Right cardiac atrium (tissue), 5 donors: ENCODE data around the gene SPATC1L. TPM values are rescaled to one million over a fixed set of nuclear protein-coding genes. Genes with fewer than 3 reads are reported as not detected.
"Not testable (repeated sequence)": the region's sequence is repeated elsewhere in the genome, so short reads cannot be mapped to it uniquely, and the experiment has no call there.

Source experiments
- ATAC-seq, 2 donors: fragments of 200-7000 bp; cut with Tn5 transposase; one replicate each; pipeline versions ENCODE4 v1.8.0 to v1.9.1; 2020; ENCODE audit warnings: moderate library complexity in 2 of 2, mild to moderate bottlenecking in 1 of 2
- DNase-seq, 3 donors: peaks; one replicate each; pipeline ENCODE4 v3.0.0-alpha.2; 2020
- H3K27ac ChIP-seq: one replicate; pipeline ENCODE4 v1.5.1; 2013; ENCODE audit warnings: mild to moderate bottlenecking, low read length, control low read depth, moderate library complexity
- H3K27me3 ChIP-seq: one replicate; pipeline ENCODE4 v1.6.1; 2013; ENCODE audit not compliant: control insufficient read depth, insufficient read depth
- H3K4me1 ChIP-seq: one replicate; pipeline ENCODE4 v1.6.1; 2013; ENCODE audit warnings: low read length; ENCODE audit not compliant: control insufficient read depth, insufficient read depth
- H3K4me3 ChIP-seq: one replicate; pipeline ENCODE4 v1.5.1; 2013; ENCODE audit warnings: low read length, control low read depth
- H3K9me3 ChIP-seq: one replicate; pipeline ENCODE4 v1.6.1; 2013; ENCODE audit warnings: low read length; ENCODE audit not compliant: control insufficient read depth
- WGBS: extraction: QIAGEN DNeasy Blood & Tissue Kit; methylation state at CpG from one replicate; pipeline ENCODE4 v1.1.7; 2013; 5-methylcytosine and 5-hydroxymethylcytosine counted together
- intact Hi-C, 4 donors: fragments of 100-400 bp; cut with DNase I; formaldehyde crosslinking; loops; one replicate each; pipeline versions ENCODE4 v1.11.0 to v1.14.0; 2022 to 2023
- polyA plus RNA-seq: library from polyadenylated mRNA; stranded (reverse); fragments of 200-250 nt; gene quantifications from one replicate; pipeline ENCODE4 v1.2.3, GENCODE V29; 2013
- total RNA-seq, 4 donors: library from RNA; stranded (reverse); fragmentation: NEBNext Ultra II Directional; extraction: Animal tissue kit (Norgen Biotek cat#: 25700); gene quantifications; one replicate each; pipeline ENCODE4 v1.2.1, GENCODE V29; 2021
- donor health status: healthy with polysubstance abuse.
- donor health status: DM: no; HTN: yes; CAD: no.
- donor health status: DM: no; HTN: no; CAD: no.
- donor health status: DM: no; HTN: yes; CAD: no; lungs with severe emphysema.
- donor health status: DM: yes; HTN: yes; CAD: no.

Gene SPATC1L
- total and polyA plus RNA-seq, 5 donors, result 8.8 to 12.0 (median 11.3) TPM

DNA sequence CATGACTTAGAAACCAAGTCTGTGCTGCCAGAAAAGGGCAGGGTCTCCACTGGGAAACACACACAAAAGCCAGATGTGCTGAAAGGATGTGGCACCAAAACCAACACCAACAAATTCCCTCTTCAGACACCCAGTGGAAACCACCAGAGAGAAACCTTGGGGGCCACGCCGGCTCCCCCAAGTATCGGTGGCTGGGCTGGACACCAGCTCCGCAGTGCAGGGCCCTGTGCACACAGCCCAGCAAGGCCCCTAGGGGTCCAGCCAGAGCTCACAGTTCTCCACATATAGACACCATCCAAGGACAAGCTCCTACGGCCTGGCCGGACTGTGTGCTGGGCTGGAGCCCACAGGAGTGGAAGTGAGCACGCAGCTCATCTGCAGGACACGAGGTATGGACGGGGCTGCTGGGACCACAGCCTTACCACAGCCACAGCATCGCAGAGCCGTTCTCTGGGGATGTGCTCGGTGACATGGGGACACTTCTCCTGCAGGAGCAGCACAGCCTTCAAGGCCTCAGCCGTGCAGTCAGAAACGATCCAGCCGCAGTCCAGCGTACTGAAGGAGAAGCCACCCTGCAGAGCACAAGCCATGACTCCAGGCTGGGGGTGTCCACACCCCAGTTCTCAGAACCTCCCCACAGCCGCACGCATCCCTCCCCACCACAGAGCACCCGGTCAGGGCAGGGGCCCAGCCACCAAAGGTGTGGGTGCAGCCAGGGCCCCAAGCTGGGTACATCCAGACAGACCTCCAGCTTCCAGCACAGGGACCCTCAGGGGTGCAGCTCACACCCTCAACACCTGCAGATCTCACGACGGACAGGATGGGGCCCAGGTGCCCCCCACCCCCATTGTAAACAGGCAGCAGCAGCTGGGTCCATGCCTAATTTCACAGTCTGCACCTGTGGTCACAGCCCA, 23.0 kb upstream of the SPATC1L start:
- no peak overlapping the region for H3K4me3 ChIP-seq
- DNase-seq (no peak), ATAC-seq (peak; percentile 6 to 10)
- H3K27me3 ChIP-seq, result no peaks in the 10 kb centered on the region
- intact Hi-C loops, result no loop called here
- H3K4me1 ChIP-seq, result no peaks in the 10 kb centered on the region
- no peak overlapping the region for H3K27ac ChIP-seq
- 94% methylated on average over 21 of the region's 21 CpGs for WGBS
- no peaks in the 10 kb centered on the region for H3K9me3 ChIP-seq

DNA sequence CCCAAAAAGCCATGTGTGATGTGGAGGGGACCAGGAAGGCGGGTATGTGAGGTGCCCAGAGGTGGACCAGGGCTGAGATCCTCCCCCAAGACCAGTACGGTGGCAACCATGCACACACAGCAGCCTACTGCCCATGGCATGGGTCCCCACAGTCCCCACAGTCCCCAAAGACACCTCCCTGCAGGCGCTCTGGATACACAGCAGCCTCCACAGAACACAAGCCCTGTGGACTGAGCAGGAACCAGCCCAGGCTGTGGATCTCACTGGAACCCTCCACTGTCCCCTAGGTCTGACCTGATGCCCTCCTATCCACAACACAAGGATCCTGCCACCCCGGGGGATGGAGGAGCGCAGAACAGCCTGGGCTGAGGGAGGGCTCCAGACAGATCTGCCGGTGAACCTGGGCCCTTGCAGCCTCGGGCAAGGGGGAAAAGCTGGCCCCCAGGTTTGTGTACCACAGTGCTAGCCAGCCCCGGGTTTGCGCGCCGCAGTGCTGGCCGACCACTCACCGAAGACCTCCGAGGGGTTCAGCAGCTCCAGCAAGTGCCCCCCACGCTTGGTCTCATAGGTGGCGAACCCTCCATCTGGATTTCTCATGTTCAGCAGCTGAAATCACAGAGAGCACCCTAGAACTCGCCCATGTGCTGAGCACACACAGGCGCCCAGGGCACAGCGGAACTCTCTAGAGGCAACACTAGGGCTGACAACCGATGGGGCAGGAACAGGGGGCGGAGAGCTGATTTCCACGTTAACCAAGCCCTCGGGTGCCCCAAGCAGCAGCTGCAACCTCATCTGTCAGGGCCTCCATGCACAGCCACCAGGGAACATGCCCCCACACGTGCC, 22.1 kb upstream of the SPATC1L start:
- DNase-seq, result peak in 1 of 3 donors; percentile 55
- 93% methylated on average over 24 of the region's 24 CpGs for WGBS
- H3K4me3 ChIP-seq, result no peak overlapping the region

DNA sequence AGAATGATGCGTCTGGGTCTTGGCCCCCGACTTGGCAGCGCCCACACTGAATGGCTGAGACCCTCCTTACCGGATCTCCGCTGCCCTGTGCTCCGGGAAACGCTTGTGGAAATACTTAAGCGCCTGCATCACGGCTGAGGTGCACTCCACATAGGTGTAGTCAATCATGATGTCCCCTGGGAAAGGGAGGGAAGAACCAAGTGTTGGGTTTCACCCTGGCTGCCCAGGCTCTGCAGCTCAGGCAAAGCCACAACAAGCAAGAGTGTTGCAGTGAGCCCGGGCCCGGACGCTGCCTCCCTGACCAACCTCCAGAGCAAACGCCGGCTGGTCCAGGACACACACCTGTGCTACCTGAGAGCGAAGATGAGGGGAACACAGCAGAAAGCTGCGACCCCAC, 21.5 kb upstream of the SPATC1L start:
- Histone ChIP-seq H3K27me3 (no peaks in the 10 kb centered on the region), H3K4me3 (no peak overlapping the region), H3K4me1 (no peaks in the 10 kb centered on the region), H3K9me3 (no peaks in the 10 kb centered on the region), H3K27ac (no peak overlapping the region)
- intact Hi-C loops, result no loop called here
- 94% methylated on average over 16 of the region's 16 CpGs for WGBS
- ATAC-seq, result no peak
- DNase-seq, result no peak

More for the DNA sequence above, 22.1 kb upstream of the SPATC1L start:
- ATAC-seq, result no peak
- intact Hi-C loops, result no loop called here
- Histone ChIP-seq H3K9me3 (no peaks in the 10 kb centered on the region), H3K27ac (no peak overlapping the region), H3K27me3 (no peaks in the 10 kb centered on the region), H3K4me1 (no peaks in the 10 kb centered on the region)

DNA sequence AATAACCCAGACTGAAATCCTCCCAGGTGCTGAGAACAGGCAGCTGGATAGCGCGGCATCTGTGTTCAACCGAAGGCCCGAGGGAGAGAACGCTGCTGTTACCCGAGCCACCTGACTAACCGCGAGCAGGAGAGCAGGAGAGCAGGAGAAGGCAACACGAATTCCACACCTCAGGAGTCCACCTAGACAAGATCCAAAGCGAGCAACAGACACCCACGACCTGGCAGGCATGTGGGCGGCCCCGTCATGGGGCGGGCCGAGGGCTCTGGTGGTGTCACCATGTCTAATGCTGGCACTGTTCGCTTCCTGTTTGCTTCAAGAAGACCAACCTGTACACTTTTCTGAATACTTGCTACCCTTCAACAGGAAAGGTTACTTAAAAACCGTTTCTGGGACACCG, 20.9 kb upstream of the SPATC1L start:
- Histone ChIP-seq H3K9me3 (no peaks in the 10 kb centered on the region), H3K27me3 (no peaks in the 10 kb centered on the region), H3K4me3 (no peak overlapping the region), H3K4me1 (no peaks in the 10 kb centered on the region), H3K27ac (no peak overlapping the region)
- DNase-seq (no peak), ATAC-seq (no peak)
- 90% methylated on average over 18 of the region's 18 CpGs for WGBS
- intact Hi-C loops, result no loop called here

DNA sequence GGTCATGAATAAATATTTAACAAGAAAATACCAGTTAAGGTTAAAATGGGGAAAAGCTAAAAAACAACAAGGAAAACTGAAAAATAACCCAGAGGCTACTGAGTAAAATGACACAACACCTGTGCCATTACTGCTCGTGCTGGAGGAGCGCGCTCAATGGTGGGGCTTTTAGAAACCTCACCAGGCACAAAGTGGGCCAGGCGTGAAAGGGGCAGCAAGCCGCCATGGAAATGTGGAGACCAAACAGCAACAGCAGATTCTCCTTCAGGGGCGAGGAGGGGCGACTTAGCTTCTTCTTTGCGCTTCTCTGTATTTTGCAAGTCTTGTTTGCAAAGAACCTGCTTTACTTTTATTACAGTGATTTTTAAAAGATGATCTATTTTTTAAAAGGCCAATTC, 18.9 kb upstream of the SPATC1L start:
- Histone ChIP-seq H3K27ac (no peak overlapping the region), H3K9me3 (no peaks in the 10 kb centered on the region), H3K4me3 (no peak overlapping the region), H3K27me3 (no peaks in the 10 kb centered on the region), H3K4me1 (no peaks in the 10 kb centered on the region)
- WGBS, result 97% methylated on average over 8 of the region's 8 CpGs
- intact Hi-C loops, result no loop called here
- DNase-seq, result no peak
- no peak for ATAC-seq

DNA sequence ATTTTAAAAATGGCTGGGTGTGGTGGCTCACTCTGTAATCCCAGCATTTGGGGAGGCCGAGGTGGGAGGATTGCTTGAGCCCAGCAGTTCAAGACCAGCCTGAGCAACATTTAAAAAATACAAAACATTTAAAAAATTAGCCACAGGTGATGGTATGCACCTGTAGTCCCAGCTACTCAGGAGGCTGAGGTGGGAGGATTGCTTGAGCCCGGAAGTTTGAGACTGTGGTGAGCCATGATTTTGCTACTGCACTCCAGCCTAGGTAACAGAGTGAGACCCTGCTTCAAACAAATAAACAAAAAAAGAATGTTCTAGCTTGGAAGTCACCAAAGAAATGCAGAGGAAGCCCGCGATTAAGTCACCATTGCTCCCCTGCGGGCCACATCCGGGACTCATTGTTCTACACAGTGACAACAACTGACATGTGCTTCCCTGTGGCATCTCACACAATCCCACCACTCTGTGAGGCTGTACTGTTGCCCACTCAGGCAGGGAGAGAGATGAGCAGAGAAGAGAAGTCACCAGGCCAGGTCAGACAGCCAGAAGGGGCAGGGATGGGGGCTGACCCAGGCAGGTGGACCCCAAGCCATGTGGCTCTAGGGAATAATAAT, 18.4 kb upstream of the SPATC1L start:
- peak in 1 of 2 donors; percentile 56 for ATAC-seq
- no peak overlapping the region for H3K27ac ChIP-seq
- WGBS, result 76% methylated on average over 6 of the region's 6 CpGs
- H3K27me3 ChIP-seq, result no peaks in the 10 kb centered on the region
- no peaks in the 10 kb centered on the region for H3K4me1 ChIP-seq
- no peaks in the 10 kb centered on the region for H3K9me3 ChIP-seq
- no peak for DNase-seq
- H3K4me3 ChIP-seq, result no peak overlapping the region
- intact Hi-C loops, result no loop called here

DNA sequence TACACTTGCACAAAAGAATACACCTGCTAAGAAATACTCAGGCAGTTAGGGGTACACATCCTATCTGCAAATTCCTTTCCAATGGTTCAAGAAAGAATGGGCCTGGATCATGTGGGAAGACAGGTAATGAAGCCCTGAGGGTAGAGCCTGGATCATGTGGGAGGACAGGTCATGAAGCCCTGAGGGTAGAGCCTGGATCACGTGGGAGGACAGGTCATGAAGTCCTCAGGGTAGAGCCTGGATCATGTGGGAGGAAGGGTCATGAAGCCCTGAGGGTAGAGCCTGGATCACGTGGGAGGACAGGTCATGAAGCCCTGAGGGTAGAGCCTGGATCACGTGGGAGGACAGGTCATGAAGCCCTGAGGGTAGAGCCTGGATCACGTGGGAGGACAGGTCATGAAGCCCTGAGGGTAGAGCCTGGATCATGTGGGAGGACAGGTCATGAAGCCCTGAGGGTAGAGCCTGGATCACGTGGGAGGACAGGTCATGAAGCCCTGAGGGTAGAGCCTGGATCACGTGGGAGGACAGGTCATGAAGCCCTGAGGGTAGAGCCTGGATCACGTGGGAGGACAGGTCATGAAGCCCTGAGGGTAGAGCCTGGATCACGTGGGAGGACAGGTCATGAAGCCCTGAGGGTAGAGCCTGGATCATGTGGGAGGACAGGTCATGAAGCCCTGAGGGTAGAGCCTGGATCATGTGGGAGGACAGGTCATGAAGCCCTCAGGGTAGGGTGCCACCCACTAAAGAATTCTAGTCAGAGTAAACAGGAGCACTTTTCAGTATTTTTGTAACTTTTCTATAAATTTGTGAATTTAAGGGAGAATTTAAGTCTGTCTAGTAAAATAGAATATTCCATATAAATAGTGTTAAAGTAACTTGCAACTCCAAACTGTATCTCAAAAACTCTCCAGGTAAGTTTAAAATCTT, 16.9 kb upstream of the SPATC1L start:
- intact Hi-C loops, H3K9me3 ChIP-seq, H3K27me3 ChIP-seq, ATAC-seq, H3K4me3 ChIP-seq, H3K27ac ChIP-seq, DNase-seq, H3K4me1 ChIP-seq: not testable (repeated sequence)
- WGBS, result 92% methylated on average over 3 of the region's 8 CpGs

DNA sequence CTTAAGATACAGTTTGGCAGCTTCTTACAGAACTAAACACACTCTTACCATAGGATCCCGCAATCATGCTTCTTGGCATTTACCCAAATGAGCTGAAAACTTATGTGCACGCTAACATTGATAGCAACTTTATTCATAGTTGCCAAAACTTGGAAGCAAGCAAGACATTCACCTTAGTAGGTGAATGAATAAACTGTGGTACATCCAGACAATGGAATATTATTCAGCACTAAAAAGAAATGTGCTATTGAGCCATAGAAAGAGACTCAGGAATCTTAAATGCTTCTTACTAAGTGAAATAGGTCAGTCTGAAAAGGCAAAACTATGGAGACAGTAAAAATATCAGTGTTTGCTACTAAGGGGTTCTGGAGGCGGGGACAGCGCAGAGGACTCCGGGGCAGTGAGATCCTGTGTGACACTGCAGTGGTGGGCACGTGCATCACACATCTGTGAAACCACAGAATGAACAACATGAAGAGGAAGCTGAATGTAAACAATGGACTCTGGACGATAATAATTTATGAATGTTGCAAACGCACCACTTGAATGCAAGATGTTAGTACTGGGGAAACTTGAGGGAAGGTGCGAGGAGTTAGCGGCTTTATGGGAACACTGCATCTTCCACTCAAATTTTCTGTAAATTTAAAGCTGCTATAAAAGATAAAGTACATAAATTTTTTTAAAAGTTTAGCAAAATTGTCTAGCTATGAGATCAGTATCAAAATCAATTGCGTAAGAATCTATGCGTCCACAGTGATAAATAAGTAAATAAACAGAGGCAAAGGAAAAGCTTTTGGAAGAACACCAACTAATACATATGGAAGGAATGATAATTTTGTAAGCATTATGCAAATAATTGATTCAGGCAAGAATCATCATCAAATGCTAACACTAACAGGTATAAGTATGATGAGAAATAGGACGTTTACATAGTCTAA, 15.4 kb upstream of the SPATC1L start:
- H3K4me3 ChIP-seq, result no peak overlapping the region
- ATAC-seq (no peak), DNase-seq (no peak)
- no peaks in the 10 kb centered on the region for H3K4me1 ChIP-seq
- intact Hi-C loops, result no loop called here
- H3K27me3 ChIP-seq, result no peaks in the 10 kb centered on the region
- 80% methylated on average over 13 of the region's 13 CpGs for WGBS
- H3K27ac ChIP-seq, result no peak overlapping the region
- H3K9me3 ChIP-seq, result no peaks in the 10 kb centered on the region

DNA sequence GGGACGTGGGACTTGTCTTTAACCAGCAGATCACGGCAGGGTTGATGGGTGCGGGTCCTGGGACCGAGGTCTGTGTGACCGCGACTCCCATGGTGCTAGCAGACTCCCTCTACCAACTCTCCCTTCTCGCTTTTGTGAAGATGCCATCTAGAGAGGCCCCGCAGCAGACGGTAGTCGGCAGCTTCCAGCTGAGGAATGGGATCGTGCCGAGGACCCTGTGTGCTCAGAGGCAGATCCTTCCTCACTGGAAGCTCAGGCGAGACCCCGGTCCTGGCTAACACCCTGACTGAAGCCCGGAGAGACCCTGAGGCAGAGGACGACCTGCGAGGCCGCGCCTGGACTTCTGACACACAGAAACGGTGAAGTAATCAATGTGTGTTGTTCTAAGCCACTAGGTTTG, 12.5 kb upstream of the SPATC1L start:
- Histone ChIP-seq H3K27ac (no peak overlapping the region), H3K4me1 (no peaks in the 10 kb centered on the region), H3K4me3 (no peak overlapping the region), H3K9me3 (no peaks in the 10 kb centered on the region), H3K27me3 (no peaks in the 10 kb centered on the region)
- WGBS, result 90% methylated on average over 20 of the region's 20 CpGs
- DNase-seq (peak in 1 of 3 donors; percentile 38), ATAC-seq (no peak)
- intact Hi-C loops, result no loop called here
